Measurements from ENCODE around the gene RACGAP1.

The RACGAP1 gene

GRCh38 chr12:49953961-49954846, 71.1 kb downstream of the RACGAP1 start:
- DNase-seq, result peak; percentile 9

GRCh38 chr12:49953151-49953550, 72.1 kb downstream of the RACGAP1 start:
- DNase-seq, result no peak

DNA sequence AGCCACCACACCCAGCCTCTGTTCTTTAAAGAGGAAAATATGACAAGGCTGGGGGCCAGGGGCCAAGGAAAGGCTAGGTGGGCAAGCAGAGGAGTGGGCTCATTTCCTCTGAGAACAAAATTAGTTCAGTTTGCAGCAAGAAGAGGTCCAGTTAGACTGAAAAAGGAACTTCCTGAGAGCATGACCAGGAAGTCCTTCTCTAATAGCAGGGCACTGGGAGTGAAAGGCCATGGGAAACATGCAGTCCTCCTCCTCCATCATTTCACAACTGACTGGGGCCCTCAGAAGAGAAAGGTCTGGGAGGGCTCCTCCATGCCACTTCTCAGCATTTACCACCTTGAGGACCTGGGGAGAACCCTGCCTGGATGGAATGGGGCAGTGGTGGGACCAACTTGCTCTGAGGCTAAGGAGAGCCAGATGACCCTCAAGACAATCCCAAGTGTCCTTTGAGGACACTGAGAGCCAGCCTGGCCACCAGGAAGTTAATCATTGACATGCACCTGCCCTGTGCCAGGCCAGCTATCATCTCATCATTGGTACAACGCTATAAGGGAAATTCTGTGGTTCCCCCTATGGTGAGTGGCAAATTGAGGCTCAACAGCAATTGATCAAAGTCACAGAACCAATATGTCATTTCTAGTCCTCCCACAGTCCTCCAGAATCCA, 72.8 kb downstream of the RACGAP1 start:
- DNase-seq, result no peak

- DNase-seq, result no peak
These were observed 73.7 kb downstream of the RACGAP1 start for GRCh38 chr12:49951411-49952240.

- DNase-seq, result no peak
These were observed 74.7 kb downstream of the RACGAP1 start, which contains the start of gene AQP2 for GRCh38 chr12:49950273-49951251. Gene AQP2 (plus strand): TSS chr12:49950737. CDS start chr12:49950831, 94 bp downstream.

GRCh38 chr12:49949866-49950265, 75.4 kb downstream of the RACGAP1 start:
- DNase-seq, result no peak

- no peak for DNase-seq
These were observed 76.1 kb downstream of the RACGAP1 start for GRCh38 chr12:49948866-49949845.

DNA sequence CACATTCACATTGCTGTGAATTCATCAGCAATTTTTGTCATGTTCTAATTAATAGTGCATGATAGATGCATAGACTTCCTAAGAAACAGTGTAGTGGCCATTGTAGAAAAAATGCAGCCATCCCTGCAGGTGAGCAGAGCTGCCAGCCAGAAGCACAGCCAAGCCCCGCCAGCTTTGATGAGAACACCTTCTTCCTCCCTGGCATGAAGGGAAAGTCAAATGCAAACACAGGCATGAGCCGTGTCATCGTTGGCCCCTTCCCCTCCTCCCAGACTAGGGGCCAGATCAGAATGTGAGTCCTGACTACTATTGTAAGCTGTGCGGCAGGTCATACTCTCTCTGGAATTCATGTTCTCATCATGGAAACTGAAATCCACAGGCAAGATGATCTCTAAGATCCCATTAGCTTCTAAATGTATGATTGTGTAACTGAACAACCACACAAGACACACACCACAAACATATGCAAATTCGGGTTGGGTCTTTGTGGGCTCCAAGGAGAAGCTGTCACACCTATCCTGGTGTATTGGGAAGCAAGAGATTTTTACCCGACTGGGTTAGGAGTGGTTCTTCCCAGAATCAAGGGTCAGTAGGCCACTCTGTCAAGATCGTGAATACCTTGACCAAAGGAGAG, 77.6 kb downstream of the RACGAP1 start:
- DNase-seq, result no peak

GRCh38 chr12:49946497-49946896, 78.8 kb downstream of the RACGAP1 start:
- DNase-seq, result no peak

DNA sequence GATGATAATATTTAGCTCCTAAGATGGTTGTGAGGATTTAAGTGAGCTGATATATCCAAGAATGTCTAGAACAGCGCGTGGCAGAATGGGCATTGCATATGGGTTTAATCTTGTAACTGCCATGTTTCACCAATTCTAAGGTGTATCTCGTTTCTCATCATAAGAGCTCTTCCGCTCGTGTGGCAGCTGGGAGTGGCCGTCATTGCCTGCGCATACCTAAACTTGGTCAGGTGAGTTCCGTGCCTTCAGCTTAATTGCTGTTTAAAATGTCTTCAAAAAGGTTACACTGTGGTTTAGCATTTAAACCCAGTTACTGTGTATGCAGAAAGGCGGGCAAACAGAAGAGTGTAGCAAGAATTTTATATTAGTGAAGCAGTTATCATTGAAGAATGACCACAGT, 79.2 kb downstream of the RACGAP1 start:
- no peak for DNase-seq

GRCh38 chr12:49945394-49946080, 79.8 kb downstream of the RACGAP1 start:
- DNase-seq, result peak; percentile 86

- DNase-seq, result no peak
These were observed 80.6 kb downstream of the RACGAP1 start for GRCh38 chr12:49944718-49945117.

DNA sequence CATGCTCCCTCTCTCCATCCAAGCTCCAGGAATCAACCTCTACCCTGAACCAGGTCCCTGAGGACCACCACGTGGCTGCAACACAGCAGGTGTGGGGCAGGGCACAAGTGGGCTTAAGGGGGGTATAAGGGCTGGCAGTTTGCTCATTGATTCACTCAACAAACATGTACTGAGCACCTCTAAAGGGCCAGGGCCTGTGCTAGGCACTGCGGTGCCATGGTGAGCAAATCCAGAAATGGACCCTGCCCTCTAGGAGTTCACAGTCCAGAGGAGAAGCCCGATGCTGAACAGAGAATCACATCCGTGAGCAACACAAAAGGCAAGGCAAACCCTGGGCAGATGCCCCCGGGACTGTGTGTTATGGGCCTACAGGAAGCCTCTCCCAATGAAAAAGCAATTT, 81.2 kb downstream of the RACGAP1 start:
- DNase-seq, result no peak

- no peak for DNase-seq
These were observed 81.7 kb downstream of the RACGAP1 start for GRCh38 chr12:49943625-49943960.

- no peak for DNase-seq
These were observed 82.2 kb downstream of the RACGAP1 start for GRCh38 chr12:49942921-49943624.

- DNase-seq, result no peak
These were observed 82.8 kb downstream of the RACGAP1 start for GRCh38 chr12:49942512-49942893.

DNA sequence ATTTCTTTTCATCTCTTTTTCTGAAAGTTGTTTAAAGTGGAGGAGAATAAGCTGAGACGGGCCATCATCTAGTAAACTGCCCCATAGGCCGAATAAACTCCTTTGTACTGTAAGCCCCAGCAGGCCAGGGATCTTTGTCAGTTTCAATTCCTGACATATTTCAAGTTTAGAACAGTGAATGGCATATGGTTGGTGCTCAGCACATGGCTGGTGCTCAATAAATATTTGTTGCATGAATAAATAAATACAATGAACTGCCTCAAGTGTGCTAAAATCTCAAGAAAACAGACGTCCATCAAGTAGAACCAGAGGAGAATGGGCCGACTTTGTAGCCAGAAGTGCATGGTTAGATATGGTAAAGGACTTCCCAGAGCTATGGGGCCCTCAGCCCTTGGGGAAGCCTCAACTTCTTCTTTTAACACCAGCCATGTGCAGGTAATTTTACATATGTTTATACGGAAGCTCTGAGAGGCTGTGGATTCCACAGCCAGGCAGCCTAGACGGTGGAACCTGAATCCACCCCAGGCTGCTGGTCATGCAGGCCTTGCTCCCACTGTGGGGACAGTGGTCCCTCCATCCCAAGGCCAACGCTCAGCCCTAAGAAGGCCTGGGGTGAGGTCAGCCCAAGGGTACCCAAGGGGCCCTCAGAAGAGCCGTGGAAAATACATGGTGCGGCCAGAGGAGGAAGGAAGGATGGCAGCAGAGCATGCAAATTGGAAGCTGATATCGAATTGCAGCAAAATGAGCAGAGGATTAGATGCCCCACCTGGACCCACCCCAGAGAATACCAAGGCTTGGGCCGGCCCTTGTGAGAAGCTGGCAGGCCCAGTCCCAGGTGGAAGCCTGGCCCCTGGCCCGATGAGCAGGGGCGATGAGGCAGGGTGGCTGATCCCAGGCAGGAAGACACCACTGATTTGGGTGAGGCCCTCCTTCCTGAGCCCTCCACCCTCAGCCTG, 83.5 kb downstream of the RACGAP1 start:
- DNase-seq, result no peak

DNA sequence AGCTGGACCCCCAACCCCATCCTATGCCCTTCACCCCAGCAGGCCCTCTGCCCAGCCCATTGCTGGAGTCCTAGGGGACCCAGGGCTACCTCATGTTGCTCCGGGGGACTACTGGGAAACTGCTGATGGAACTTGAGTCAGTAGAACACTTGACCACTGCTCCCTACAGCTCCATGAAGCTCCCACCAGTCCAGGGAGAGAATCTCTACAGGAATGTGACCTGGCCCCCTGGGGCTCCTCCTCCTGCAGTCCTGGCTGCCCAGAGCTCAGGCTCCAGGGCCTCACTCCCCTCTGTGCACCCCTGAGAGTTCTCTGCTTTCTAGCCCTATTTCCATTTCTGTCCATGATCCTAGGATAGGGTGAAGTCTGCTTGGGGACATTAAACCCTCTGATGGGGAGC, 85.6 kb downstream of the RACGAP1 start:
- no peak for DNase-seq
